SH-SY5Y (cell line): Measurements from ENCODE around the gene MED27.

Source experiments
- GATA2 ChIP-seq: IDR thresholded peaks from 2 replicates; pipeline ENCODE4 v1.6.1; 2011; ENCODE audit warnings: mild to moderate bottlenecking, low read depth, low read length
- GATA3 ChIP-seq: IDR thresholded peaks from 2 replicates; pipeline ENCODE4 v1.6.1; 2011; ENCODE audit warnings: low read depth, mild to moderate bottlenecking, low read length, moderate library complexity

Gene MED27

GRCh38 chr9:131865446-131866195 lies 214.0 kb downstream of the MED27 start:
- no peak for TF ChIP-seq GATA3
- no peak for TF ChIP-seq GATA2

GRCh38 chr9:131864531-131864930 lies 215.1 kb downstream of the MED27 start:
- TF ChIP-seq GATA3 (no peak), GATA2 (no peak)

GRCh38 chr9:131863306-131863896 lies 216.3 kb downstream of the MED27 start:
- TF ChIP-seq GATA2 (no peak), GATA3 (no peak)

DNA sequence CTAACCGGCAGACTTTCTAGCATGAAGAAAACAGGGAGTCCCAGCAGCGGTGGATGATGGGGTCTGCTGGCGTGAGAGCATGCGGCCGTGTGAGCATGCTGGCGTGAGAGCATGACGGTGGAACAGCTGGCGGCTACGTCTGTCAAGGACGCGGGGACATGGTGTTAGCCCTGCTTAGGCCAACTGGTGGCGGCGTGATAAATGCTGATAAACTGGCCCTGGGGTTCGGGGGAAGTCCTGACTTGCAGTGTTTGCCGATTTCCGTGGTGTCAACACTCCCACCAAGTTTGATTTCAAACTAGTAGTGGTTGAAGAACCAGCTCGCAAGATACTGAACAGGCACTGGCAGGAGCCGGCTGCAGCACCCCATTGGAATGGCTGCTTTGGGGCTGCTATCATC lies 217.4 kb downstream of the MED27 start:
- TF ChIP-seq GATA3 (no peak), GATA2 (no peak; the same call in 1 of the 2 replicates)

DNA sequence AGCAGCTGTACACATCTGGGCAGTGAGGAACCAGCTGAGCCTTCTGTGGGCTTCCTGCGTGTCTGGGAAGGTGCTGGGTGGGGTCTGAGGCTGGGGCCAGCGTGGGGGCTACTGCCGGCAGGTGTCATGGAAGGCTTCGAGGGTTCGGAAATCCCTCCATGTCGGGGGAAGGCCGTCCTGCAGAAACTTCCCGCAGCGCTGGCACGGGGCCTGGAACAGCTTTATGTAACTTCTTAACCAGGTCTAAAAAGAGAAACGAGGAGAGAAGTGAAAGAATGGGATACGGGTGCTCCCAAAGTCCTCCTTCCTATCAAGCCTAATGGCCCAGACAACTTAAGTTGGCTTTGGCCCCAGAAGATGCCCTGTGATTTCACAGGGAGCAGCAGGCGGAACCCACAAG lies 219.2 kb downstream of the MED27 start:
- TF ChIP-seq GATA2 (no peak), GATA3 (no peak)

- TF ChIP-seq GATA2 (no peak), GATA3 (no peak)
Observed at GRCh38 chr9:131858147-131858546, 221.5 kb downstream of the MED27 start.

DNA sequence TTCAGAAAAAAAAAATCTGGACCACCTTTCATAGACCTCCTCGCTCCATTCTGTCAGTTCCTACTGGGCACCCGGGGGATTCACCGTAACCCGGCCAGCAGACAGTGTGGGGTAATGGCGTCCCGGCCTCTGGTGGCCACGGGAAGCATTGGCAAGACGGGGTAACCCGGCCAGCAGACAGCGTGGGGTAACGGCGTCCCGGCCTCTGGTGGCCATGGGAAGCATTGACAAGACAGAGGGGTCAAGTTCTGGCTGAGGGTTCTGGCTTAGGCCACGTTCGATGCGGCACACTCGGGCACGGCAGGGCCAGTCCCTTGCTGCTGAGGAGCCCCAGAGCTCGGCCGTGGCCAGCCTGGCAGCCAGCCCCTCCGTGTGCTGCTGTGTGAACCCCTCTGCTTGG lies 223.6 kb downstream of the MED27 start:
- TF ChIP-seq GATA3: no peak

DNA sequence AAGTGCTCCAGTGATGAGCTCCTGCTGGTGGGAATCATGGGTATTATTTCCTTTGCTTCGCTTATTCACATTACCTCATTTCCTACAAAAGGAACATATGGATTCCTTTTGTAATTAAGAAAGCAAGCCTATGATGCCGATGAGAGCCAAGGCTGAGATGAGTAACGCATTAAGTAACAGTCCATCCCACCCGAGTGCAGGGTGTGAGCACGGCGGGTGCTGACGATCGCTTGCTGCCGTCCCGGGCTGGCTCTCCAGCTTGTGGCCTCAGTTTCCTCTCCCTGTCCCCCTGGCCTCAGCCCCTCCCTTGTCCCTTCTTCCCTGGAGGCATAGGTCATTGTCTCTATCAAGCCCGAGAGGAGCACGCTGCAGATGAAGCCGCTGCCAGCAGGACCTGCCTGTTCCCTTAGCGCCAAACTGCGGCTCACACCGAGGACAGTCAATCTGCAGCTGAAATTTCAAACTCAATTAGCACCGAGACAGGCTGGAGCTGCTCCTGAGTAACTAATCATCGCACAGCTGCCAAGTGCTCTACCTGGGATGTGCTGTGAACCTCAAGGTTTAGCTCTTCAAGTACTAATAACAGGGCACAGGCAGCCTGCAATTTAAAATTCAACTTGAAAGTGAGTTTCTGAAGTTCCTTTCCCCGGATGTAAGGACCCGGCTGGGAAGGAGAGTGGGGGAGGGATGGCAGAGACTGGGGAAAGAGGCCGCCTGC lies 224.6 kb downstream of the MED27 start:
- TF ChIP-seq GATA3 (no peak), GATA2 (no peak)

DNA sequence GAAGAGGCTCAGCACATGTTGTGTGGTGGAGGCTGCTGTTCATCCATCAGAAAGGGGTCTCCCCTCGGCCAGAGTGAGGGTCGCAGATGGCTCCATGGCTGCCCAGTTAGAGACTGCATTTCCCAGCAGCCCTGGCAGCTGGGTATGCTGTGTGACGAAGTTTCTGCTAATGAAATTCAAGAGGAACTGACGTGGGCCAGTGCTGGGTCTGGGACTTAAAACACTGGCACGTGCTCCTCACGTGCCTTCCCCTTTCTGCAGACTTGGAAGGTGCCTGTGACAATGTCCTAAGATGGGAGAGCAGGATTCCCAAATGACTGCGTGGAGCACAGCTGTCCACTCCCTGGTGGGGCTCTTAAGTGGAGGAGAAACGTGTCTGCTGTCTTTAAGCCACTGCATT lies 225.3 kb downstream of the MED27 start:
- TF ChIP-seq GATA3 (no peak), GATA2 (no peak)

DNA sequence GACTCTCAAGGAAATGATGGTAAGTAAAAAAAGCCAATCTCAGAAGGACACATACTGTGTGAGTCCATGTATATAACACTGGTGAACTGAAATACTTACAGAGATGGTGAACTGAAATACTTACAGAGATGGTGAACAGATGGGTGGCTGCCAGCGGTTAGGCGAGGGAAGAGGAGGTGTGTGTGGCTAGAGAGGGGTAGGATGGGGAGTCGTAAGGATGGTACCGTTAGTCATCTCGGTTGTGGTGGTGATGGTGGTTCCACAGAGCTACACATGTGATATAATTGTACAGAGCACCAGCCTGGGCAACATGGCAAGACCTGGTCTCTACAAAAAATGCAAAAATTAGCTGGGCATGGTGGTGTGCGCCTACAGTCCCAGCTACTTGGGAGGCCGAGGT lies 226.2 kb downstream of the MED27 start:
- no peak for TF ChIP-seq GATA2
- TF ChIP-seq GATA3: no peak

DNA sequence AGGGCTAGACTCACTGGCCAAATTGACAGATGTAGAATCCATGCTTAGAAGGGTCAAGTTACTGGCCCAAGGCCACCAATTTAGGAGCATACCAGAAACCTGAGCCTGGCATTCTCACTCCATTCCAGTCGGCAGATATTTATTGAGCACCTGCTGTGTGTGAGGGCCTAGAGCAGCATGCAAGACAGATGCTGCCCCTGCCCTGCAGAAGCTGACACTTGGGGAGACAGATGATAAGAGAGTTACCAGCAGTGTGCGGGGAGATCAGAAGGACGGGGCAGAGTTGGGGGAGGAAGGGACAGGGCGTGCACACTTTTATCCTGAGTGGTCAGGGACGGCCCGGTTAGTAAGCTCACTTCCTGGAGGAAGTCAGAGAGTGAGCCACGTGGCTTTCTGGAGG lies 228.3 kb downstream of the MED27 start:
- no peak for TF ChIP-seq GATA2
- no peak for TF ChIP-seq GATA3

DNA sequence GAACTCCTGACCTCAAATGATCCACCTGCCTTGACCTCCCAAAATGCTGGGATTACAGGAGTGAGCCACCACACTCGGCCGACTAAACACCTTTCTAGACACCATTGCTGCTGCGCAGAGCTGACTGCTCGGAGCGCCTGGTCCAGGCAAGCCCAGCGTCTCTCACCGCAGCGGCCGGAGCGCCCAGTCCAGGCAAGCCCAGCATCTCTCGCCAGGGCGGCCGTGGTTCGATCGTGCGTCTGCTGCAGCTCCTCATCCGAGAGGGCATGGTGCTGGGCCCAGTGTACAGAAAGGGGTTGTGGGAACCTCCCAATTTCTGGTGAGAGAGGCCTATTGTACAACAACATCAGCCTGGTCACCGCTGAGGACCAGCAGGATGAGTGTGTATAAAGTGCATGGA lies 230.3 kb downstream of the MED27 start:
- TF ChIP-seq GATA2 (no peak), GATA3 (no peak)

GRCh38 chr9:131848570-131849160 lies 231.0 kb downstream of the MED27 start:
- TF ChIP-seq GATA2 (no peak), GATA3 (no peak)

DNA sequence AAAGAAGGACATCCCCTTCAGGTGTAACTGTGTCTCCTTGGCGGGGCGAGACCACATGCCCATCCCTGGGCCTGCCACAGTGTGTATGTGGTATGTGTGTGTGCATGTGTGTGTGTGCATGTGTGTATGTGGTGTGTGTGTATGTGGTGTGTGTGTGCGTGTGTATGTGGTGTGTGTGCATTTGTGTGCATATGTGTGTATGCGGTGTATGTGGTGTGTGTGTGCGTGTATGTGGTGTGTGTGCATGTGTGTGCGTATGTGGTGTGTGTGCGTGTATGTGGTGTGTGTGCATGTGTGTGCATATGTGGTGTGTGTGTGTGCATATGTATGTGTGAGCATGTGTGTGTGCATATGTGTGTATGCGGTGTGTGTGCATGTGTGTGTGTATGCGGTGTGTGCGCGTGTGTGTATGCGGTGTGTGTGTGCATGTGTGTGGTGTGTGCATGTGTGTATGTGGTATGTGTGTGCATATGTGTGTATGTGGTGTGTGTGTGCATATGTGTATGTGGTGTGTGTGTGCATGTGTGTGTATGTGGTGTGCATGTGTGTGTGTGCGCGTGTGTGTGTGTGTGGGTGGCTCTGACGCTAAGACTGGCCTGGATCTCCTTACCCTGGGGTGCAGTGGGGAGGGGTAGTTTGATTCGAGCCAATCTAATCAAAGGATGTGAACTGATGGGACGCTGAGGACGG lies 231.9 kb downstream of the MED27 start:
- TF ChIP-seq GATA3: no peak
- no peak for TF ChIP-seq GATA2
